ENCODE measurements around the gene GARIN5A.
"Not testable (repeated sequence)": the region's sequence is repeated elsewhere in the genome, so short reads cannot be mapped to it uniquely, and the experiment has no call there.

Gene GARIN5A

GRCh38 chr19:50457300-50457699, 19.3 kb downstream of the GARIN5A start:
- Mint-ChIP-seq H3K27ac (no peak overlapping the region), H3K9me3 (no peaks in the 10 kb centered on the region), H3K27me3 (peaks cover 51% of the 10 kb centered on the region), H3K36me3 (ENCODE audit: low read depth) (no peaks in the 10 kb centered on the region), H3K4me1 (ENCODE audit: low read depth) (peaks cover 8% of the 10 kb centered on the region), H3K4me3 (no peak overlapping the region)
- intact Hi-C loops (cut with micrococcal nuclease) = no loop called here

GRCh38 chr19:50455992-50456391, 20.7 kb downstream of the GARIN5A start:
- Mint-ChIP-seq H3K4me3 (no peak overlapping the region), H3K4me1 (ENCODE audit: low read depth) (peaks cover 8% of the 10 kb centered on the region), H3K27ac (no peak overlapping the region), H3K9me3 (no peaks in the 10 kb centered on the region), H3K27me3 (peaks cover 54% of the 10 kb centered on the region), H3K36me3 (ENCODE audit: low read depth) (no peaks in the 10 kb centered on the region)
- intact Hi-C loops (cut with micrococcal nuclease) = no loop called here

GRCh38 chr19:50453243-50453642, 23.4 kb downstream of the GARIN5A start:
- Mint-ChIP-seq H3K4me3 (no peak overlapping the region), H3K9me3 (no peaks in the 10 kb centered on the region), H3K36me3 (ENCODE audit: low read depth) (no peaks in the 10 kb centered on the region), H3K4me1 (ENCODE audit: low read depth) (no peaks in the 10 kb centered on the region), H3K27ac (no peak overlapping the region), H3K27me3 (peaks cover 47% of the 10 kb centered on the region)
- intact Hi-C loops (cut with micrococcal nuclease) = no loop called here

GRCh38 chr19:50451223-50451534, 25.5 kb downstream of the GARIN5A start:
- intact Hi-C loops (cut with micrococcal nuclease) = no loop called here
- no peak overlapping the region for H3K4me3 Mint-ChIP-seq
- peaks cover 32% of the 10 kb centered on the region for H3K27me3 Mint-ChIP-seq
- H3K27ac Mint-ChIP-seq = no peak overlapping the region
- no peaks in the 10 kb centered on the region for H3K36me3 Mint-ChIP-seq (ENCODE audit: low read depth)
- H3K4me1 Mint-ChIP-seq (ENCODE audit: low read depth) = no peaks in the 10 kb centered on the region
- no peaks in the 10 kb centered on the region for H3K9me3 Mint-ChIP-seq

GRCh38 chr19:50450369-50451222, 26.1 kb downstream of the GARIN5A start:
- H3K4me1 Mint-ChIP-seq (ENCODE audit: low read depth) = no peaks in the 10 kb centered on the region
- H3K9me3 Mint-ChIP-seq = no peaks in the 10 kb centered on the region
- intact Hi-C loops (cut with micrococcal nuclease) = no loop called here
- peaks cover 29% of the 10 kb centered on the region for H3K27me3 Mint-ChIP-seq
- no peaks in the 10 kb centered on the region for H3K36me3 Mint-ChIP-seq (ENCODE audit: low read depth)
- no peak overlapping the region for H3K4me3 Mint-ChIP-seq
- H3K27ac Mint-ChIP-seq = no peak overlapping the region

- Mint-ChIP-seq H3K9me3 (no peaks in the 10 kb centered on the region), H3K36me3 (ENCODE audit: low read depth) (no peaks in the 10 kb centered on the region), H3K27ac (no peak overlapping the region), H3K27me3 (peaks cover 27% of the 10 kb centered on the region), H3K4me1 (ENCODE audit: low read depth) (no peaks in the 10 kb centered on the region), H3K4me3 (no peak overlapping the region)
- intact Hi-C loops (cut with micrococcal nuclease) = no loop called here
These were observed 27.3 kb downstream of the GARIN5A start for GRCh38 chr19:50449236-50449899.

GRCh38 chr19:50447750-50448149, 28.9 kb downstream of the GARIN5A start:
- H3K9me3 Mint-ChIP-seq = no peaks in the 10 kb centered on the region
- H3K27ac Mint-ChIP-seq = no peak overlapping the region
- intact Hi-C loops (cut with micrococcal nuclease) = no loop called here
- H3K36me3 Mint-ChIP-seq (ENCODE audit: low read depth) = no peaks in the 10 kb centered on the region
- H3K4me1 Mint-ChIP-seq (ENCODE audit: low read depth) = no peaks in the 10 kb centered on the region
- H3K27me3 Mint-ChIP-seq = peaks cover 31% of the 10 kb centered on the region
- no peak overlapping the region for H3K4me3 Mint-ChIP-seq

GRCh38 chr19:50447053-50447452, 29.6 kb downstream of the GARIN5A start:
- no peak overlapping the region for H3K4me3 Mint-ChIP-seq
- intact Hi-C loops (cut with micrococcal nuclease) = no loop called here
- H3K9me3 Mint-ChIP-seq = no peaks in the 10 kb centered on the region
- H3K4me1 Mint-ChIP-seq (ENCODE audit: low read depth) = no peaks in the 10 kb centered on the region
- H3K27me3 Mint-ChIP-seq = peaks cover 29% of the 10 kb centered on the region
- H3K36me3 Mint-ChIP-seq (ENCODE audit: low read depth) = no peaks in the 10 kb centered on the region
- H3K27ac Mint-ChIP-seq = no peak overlapping the region

- H3K4me3 Mint-ChIP-seq = no peak overlapping the region
- no peaks in the 10 kb centered on the region for H3K4me1 Mint-ChIP-seq (ENCODE audit: low read depth)
- no peaks in the 10 kb centered on the region for H3K9me3 Mint-ChIP-seq
- intact Hi-C loops (cut with micrococcal nuclease) = no loop called here
- H3K36me3 Mint-ChIP-seq (ENCODE audit: low read depth) = no peaks in the 10 kb centered on the region
- H3K27me3 Mint-ChIP-seq = peaks cover 22% of the 10 kb centered on the region
- H3K27ac Mint-ChIP-seq = no peak overlapping the region
These were observed 32.6 kb downstream of the GARIN5A start for GRCh38 chr19:50444059-50444458.

GRCh38 chr19:50439130-50439529, 37.5 kb downstream of the GARIN5A start:
- H3K9me3 Mint-ChIP-seq; intact Hi-C loops (cut with micrococcal nuclease); H3K27ac Mint-ChIP-seq; H3K36me3 Mint-ChIP-seq (ENCODE audit: low read depth); H3K4me1 Mint-ChIP-seq (ENCODE audit: low read depth); H3K4me3 Mint-ChIP-seq: not testable (repeated sequence)
- peaks cover 42% of the 10 kb centered on the region for H3K27me3 Mint-ChIP-seq

- Mint-ChIP-seq H3K36me3 (ENCODE audit: low read depth) (no peaks in the 10 kb centered on the region), H3K27ac (no peak overlapping the region), H3K9me3 (no peaks in the 10 kb centered on the region), H3K4me1 (ENCODE audit: low read depth) (peaks cover 14% of the 10 kb centered on the region), H3K4me3 (no peak overlapping the region), H3K27me3 (peaks cover 48% of the 10 kb centered on the region)
- intact Hi-C loops (cut with micrococcal nuclease) = no loop called here
These were observed 38.7 kb downstream of the GARIN5A start for GRCh38 chr19:50437862-50438449.

GRCh38 chr19:50435627-50436026, 41.0 kb downstream of the GARIN5A start:
- intact Hi-C loops (cut with micrococcal nuclease) = no loop called here
- H3K27ac Mint-ChIP-seq = no peak overlapping the region
- H3K4me1 Mint-ChIP-seq (ENCODE audit: low read depth) = peaks cover 32% of the 10 kb centered on the region
- H3K9me3 Mint-ChIP-seq = no peaks in the 10 kb centered on the region
- peaks cover 53% of the 10 kb centered on the region for H3K27me3 Mint-ChIP-seq
- H3K36me3 Mint-ChIP-seq (ENCODE audit: low read depth) = peaks cover 6% of the 10 kb centered on the region
- no peak overlapping the region for H3K4me3 Mint-ChIP-seq

GRCh38 chr19:50435221-50435620, 41.4 kb downstream of the GARIN5A start:
- H3K27ac Mint-ChIP-seq = no peak overlapping the region
- peaks cover 36% of the 10 kb centered on the region for H3K4me1 Mint-ChIP-seq (ENCODE audit: low read depth)
- H3K27me3 Mint-ChIP-seq = peaks cover 51% of the 10 kb centered on the region
- H3K36me3 Mint-ChIP-seq (ENCODE audit: low read depth) = peaks cover 6% of the 10 kb centered on the region
- no peaks in the 10 kb centered on the region for H3K9me3 Mint-ChIP-seq
- intact Hi-C loops (cut with micrococcal nuclease) = no loop called here
- no peak overlapping the region for H3K4me3 Mint-ChIP-seq

GRCh38 chr19:50434525-50434924, 42.1 kb downstream of the GARIN5A start:
- peaks cover 43% of the 10 kb centered on the region for H3K4me1 Mint-ChIP-seq (ENCODE audit: low read depth)

More at GRCh38 chr19:50434525-50434924, 42.1 kb downstream of the GARIN5A start:
- intact Hi-C loops (cut with micrococcal nuclease) = no loop called here
- Mint-ChIP-seq H3K9me3 (no peaks in the 10 kb centered on the region), H3K27me3 (peaks cover 47% of the 10 kb centered on the region), H3K36me3 (ENCODE audit: low read depth) (peaks cover 6% of the 10 kb centered on the region), H3K4me3 (no peak overlapping the region), H3K27ac (no peak overlapping the region)

Data from dendritic cell treated with granulocyte-macrophage colony-stimulating factor and Interleukin-4, amounts not matched to agents 40 ng/mL and 50 ng/mL, for 4 days (primary cell).